Keratinocyte (primary cell): ENCODE measurements around the gene VPS26A. TPM values are rescaled to one million over a fixed set of nuclear protein-coding genes. Genes with fewer than 3 reads are reported as not detected.

ENCODE experiments used
- DNase-seq: peaks from one replicate; pipeline ENCODE4 v3.0.0-alpha.2; 2011; ENCODE audit warnings: low read depth, missing footprints, low spot score
- FAIRE-seq: peaks from 2 replicates; lab custom pipeline; 2011; peaks lifted over from hg19 to GRCh38; lab: Jason Lieb, UNC
- H2AFZ ChIP-seq: 2 replicates; pipeline ENCODE4 v1.6.0; 2012; ENCODE audit warnings: low read length, control low read depth, inconsistent platforms; ENCODE audit not compliant: control insufficient read depth
- H3K27ac ChIP-seq: 2 replicates; pipeline ENCODE4 v1.5.1; 2011; ENCODE audit warnings: low read length; ENCODE audit not compliant: control insufficient read depth, insufficient read depth
- H3K27me3 ChIP-seq: 3 replicates; pipeline ENCODE4 v1.6.0; 2011; ENCODE audit warnings: low read length; ENCODE audit not compliant: control insufficient read depth, insufficient read depth; ENCODE audit errors: extremely low read depth
- H3K36me3 ChIP-seq, 2 experiments: 2 replicates in 1 of 2; 3 replicates in 1 of 2; pipeline ENCODE4 v1.5.1; 2011; ENCODE audit warnings: low read length in 2 of 2, mild to moderate bottlenecking in 1 of 2; ENCODE audit not compliant: control insufficient read depth in 2 of 2, insufficient read depth in 2 of 2; ENCODE audit errors: extremely low read depth in 1 of 2
- H3K4me1 ChIP-seq: 3 replicates; pipeline ENCODE4 v1.5.1; 2011; ENCODE audit warnings: low read length; ENCODE audit not compliant: control insufficient read depth, insufficient read depth; ENCODE audit errors: extremely low read depth
- H3K4me2 ChIP-seq: 3 replicates; pipeline ENCODE4 v1.6.0; 2011; ENCODE audit warnings: low read depth, low read length; ENCODE audit not compliant: control insufficient read depth, insufficient read depth; ENCODE audit errors: extremely low read depth
- H3K4me3 ChIP-seq, 3 experiments: fragments of 200-600 bp in 1 of 3; sonication (generic) in 1 of 3; 2 replicates in 2 of 3; 3 replicates in 1 of 3; pipeline ENCODE4 v1.5.1; 2011 to 2016; ENCODE audit warnings: low read length in 3 of 3, mild to moderate bottlenecking in 3 of 3, control low read depth in 2 of 3, inconsistent platforms in 1 of 3, low read depth in 1 of 3, mixed read lengths in 1 of 3, mixed run types in 1 of 3, moderate library complexity in 1 of 3; ENCODE audit not compliant: control insufficient read depth in 2 of 3, insufficient read depth in 2 of 3; ENCODE audit errors: extremely low read depth in 1 of 3
- H3K79me2 ChIP-seq: 2 replicates; pipeline ENCODE4 v1.6.0; 2012; ENCODE audit warnings: low read length; ENCODE audit not compliant: control insufficient read depth, insufficient read depth
- H3K9ac ChIP-seq: 3 replicates; pipeline ENCODE4 v1.6.0; 2011; ENCODE audit warnings: low read length; ENCODE audit not compliant: control insufficient read depth, insufficient read depth; ENCODE audit errors: extremely low read depth
- H3K9me1 ChIP-seq: 3 replicates; pipeline ENCODE4 v1.6.0; 2011; ENCODE audit warnings: low read length; ENCODE audit not compliant: control insufficient read depth, insufficient read depth; ENCODE audit errors: extremely low read depth
- H3K9me3 ChIP-seq: 2 replicates; pipeline ENCODE4 v1.5.1; 2012; ENCODE audit warnings: low read depth, low read length; ENCODE audit not compliant: control insufficient read depth
- H4K20me1 ChIP-seq: 3 replicates; pipeline ENCODE4 v1.6.0; 2011; ENCODE audit warnings: low read length; ENCODE audit not compliant: control insufficient read depth, insufficient read depth; ENCODE audit errors: extremely low read depth
- EZH2 ChIP-seq: IDR thresholded peaks from one replicate; pipeline ENCODE4 v1.6.1; 2012; ENCODE audit warnings: inconsistent platforms, mild to moderate bottlenecking, low read length, moderate library complexity
- dilution Hi-C: fragments of 300-500 bp; cut with MboI; formaldehyde crosslinking; loops from one replicate; pipeline ENCODE4 v1.7.0; 2020; ENCODE audit warnings: low sequenced_read_pairs; ENCODE audit not compliant: extremely low pct_ligation_motif_present
- polyA plus RNA-seq, 5 experiments: library from polyadenylated mRNA; depleted of rRNA in 3 of 5; stranded (reverse) in 3 of 5; stranded (forward) in 1 of 5; unstranded in 1 of 5; fragments of >200 nt; gene quantifications; 1 replicate in 1 of 5; 2 replicates in 3 of 5; 3 replicates in 1 of 5; pipeline versions ENCODE4 v1.2.1 to v1.2.3, GENCODE V29; 2011 to 2012; ENCODE audit warnings: missing spikeins in 2 of 5, low read depth in 1 of 5, low replicate concordance in 1 of 5
- TF ChIP-seq, protein P1 (sequence below), 3 experiments: IDR thresholded peaks in 1 of 3; conservative IDR thresholded peaks in 1 of 3; optimal IDR thresholded peaks in 1 of 3; 2 replicates in 2 of 3; 3 replicates in 1 of 3; pipeline versions ENCODE3 to v1.5.1; 2011; ENCODE audit warnings: low read length in 3 of 3, mild to moderate bottlenecking in 3 of 3, moderate library complexity in 2 of 3, control low read depth in 1 of 3, inconsistent platforms in 1 of 3; ENCODE audit not compliant: insufficient read depth in 2 of 3; ENCODE audit errors: extremely low read depth in 1 of 3

The VPS26A gene
- polyA plus RNA-seq, 1 donor (not counting 4 experiments of a cell fraction or from before 2014, with no cell fraction given) = 64.3 TPM

DNA sequence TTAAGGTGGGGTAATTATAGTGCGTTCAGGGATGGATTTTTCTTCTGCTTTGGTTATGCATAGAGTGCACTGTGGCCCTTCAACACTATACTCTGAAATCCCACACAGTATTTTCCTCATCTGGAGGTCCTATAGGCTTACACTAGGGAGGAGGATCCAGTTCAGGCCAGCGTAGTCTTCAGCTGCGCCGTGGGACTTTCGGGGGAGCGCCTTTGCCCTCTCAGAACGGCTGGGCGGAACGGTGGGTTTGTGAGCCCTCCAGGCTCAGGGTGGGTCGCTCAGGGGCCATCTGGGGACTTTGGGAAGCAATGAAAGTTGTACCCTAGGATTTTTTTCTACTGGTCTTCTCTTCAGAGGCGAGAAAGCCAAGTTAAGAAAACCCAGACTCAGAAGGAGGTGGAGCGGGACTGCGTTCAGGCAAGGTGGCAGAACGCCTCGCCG lies 652 bp upstream of the VPS26A start:
- H2AFZ ChIP-seq = peak overlapping the region; percentile 82
- FAIRE-seq = peak; percentile 71

DNA sequence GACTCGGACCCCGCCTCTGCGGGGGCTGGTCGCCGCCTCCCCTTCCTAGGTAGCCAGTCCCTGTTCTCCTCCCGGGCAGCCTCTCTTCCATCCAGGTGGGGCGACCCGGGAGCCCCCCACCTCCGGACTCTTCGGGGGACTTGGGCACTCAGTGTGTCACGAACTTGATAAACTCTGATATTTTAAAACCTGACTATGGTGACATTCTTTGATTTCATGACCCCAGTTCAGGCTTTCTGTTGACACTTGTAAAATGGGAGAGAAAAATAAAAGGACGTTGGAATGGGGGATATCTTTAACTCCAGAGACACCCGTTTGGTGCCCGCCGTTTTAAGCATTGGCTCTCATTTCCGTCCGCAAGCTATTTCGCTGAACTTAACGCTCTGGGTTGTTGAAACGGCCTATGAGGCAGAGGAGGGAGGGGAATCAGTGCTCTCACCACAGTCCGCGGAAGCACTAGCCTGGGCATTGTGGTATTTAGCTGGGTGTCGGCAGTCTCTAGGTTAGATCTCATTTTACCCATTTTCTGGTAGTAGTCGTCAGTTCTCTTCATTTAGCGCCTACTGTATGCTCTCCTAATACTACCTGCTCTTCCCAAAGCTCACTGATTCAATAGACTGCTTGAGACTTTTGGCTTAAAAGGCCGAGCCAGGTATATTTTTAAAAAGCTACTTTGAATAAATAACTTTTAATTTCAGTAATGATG lies 738 bp downstream of the VPS26A start:
- no peak for DNase-seq
- Histone ChIP-seq H3K9ac (peak overlapping the region; percentile 94), H3K27me3 (no peaks in the 10 kb centered on the region), H3K9me1 (no peaks in the 10 kb centered on the region), H3K4me1 (peaks cover 4% of the 10 kb centered on the region), H3K36me3 (no peaks in the 10 kb centered on the region), H3K79me2 (peaks cover 54% of the 10 kb centered on the region), H2AFZ (peak overlapping the region; percentile 78), H4K20me1 (no peaks in the 10 kb centered on the region), H3K4me2 (peak overlapping the region; percentile 83), H3K4me3 (peak overlapping the region; percentile 78 to 98 (median 86)), H3K27ac (peak overlapping the region; percentile 92), H3K9me3 (no peaks in the 10 kb centered on the region)
- peak; percentile 48 for FAIRE-seq
- no peak for TF ChIP-seq EZH2
- TF ChIP-seq, protein P1, sequence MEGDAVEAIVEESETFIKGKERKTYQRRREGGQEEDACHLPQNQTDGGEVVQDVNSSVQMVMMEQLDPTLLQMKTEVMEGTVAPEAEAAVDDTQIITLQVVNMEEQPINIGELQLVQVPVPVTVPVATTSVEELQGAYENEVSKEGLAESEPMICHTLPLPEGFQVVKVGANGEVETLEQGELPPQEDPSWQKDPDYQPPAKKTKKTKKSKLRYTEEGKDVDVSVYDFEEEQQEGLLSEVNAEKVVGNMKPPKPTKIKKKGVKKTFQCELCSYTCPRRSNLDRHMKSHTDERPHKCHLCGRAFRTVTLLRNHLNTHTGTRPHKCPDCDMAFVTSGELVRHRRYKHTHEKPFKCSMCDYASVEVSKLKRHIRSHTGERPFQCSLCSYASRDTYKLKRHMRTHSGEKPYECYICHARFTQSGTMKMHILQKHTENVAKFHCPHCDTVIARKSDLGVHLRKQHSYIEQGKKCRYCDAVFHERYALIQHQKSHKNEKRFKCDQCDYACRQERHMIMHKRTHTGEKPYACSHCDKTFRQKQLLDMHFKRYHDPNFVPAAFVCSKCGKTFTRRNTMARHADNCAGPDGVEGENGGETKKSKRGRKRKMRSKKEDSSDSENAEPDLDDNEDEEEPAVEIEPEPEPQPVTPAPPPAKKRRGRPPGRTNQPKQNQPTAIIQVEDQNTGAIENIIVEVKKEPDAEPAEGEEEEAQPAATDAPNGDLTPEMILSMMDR (optimal IDR thresholded peaks at IDR 0.05 in 1 of 3, IDR thresholded peaks at IDR 0.05 in 1 of 3, conservative IDR thresholded peaks at IDR 0.05 in 1 of 3; ENCODE audit: extremely low read depth in 1 of 3, insufficient read depth in 2 of 3, low read length in 3 of 3) = no peak
- dilution Hi-C loops = no loop called here

More for the DNA sequence above, 652 bp upstream of the VPS26A start:
- peak overlapping the region; percentile 90 for H3K4me2 ChIP-seq
- no peaks in the 10 kb centered on the region for H3K27me3 ChIP-seq
- DNase-seq = no peak
- H3K27ac ChIP-seq = peak overlapping the region; percentile 92
- peak overlapping the region; percentile 78 to 98 (median 86) for H3K4me3 ChIP-seq
- H3K4me1 ChIP-seq = peaks cover 4% of the 10 kb centered on the region
- no peaks in the 10 kb centered on the region for H3K9me3 ChIP-seq
- no peaks in the 10 kb centered on the region for H3K36me3 ChIP-seq
- H3K9ac ChIP-seq = peak overlapping the region; percentile 91
- H4K20me1 ChIP-seq = no peaks in the 10 kb centered on the region
- dilution Hi-C loops = no loop called here
- no peaks in the 10 kb centered on the region for H3K9me1 ChIP-seq
- TF ChIP-seq EZH2 = no peak
- TF ChIP-seq, protein P1 (optimal IDR thresholded peaks at IDR 0.05 in 1 of 3, IDR thresholded peaks at IDR 0.05 in 1 of 3, conservative IDR thresholded peaks at IDR 0.05 in 1 of 3; ENCODE audit: extremely low read depth in 1 of 3, insufficient read depth in 2 of 3, low read length in 3 of 3) = peak in 1 of 3 experiments; percentile 40
- peaks cover 41% of the 10 kb centered on the region for H3K79me2 ChIP-seq
